Measurements from ENCODE around the gene KLHL13.

DNA sequence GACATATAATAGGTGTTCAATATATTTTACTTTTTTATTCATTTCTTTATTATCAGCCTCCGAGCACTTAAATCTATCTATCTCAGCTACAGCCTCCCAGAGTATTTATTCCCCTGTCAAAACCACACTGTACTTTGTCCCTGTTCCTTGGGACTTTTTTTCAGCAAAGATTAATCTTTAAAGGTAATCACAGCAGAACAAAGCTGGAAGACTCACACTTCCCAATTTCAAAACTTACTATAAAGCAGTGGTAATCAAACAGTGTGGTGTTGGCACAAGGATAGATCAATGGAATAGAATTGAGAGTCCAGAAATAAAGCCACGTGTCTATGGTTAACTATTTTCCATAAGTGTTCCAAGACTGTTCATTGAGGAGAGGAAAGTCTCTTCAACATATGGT, 59.7 kb downstream of the KLHL13 start:
- TF ChIP-seq POLR2AphosphoS5 (IDR thresholded peaks at IDR 0.05; ENCODE audit: low read depth, low read length) (no peak), SIN3A (IDR thresholded peaks at IDR 0.05; ENCODE audit: borderline replicate concordance, insufficient read depth, low read depth, low read length) (no peak)
- TF ChIP-seq, protein P1, sequence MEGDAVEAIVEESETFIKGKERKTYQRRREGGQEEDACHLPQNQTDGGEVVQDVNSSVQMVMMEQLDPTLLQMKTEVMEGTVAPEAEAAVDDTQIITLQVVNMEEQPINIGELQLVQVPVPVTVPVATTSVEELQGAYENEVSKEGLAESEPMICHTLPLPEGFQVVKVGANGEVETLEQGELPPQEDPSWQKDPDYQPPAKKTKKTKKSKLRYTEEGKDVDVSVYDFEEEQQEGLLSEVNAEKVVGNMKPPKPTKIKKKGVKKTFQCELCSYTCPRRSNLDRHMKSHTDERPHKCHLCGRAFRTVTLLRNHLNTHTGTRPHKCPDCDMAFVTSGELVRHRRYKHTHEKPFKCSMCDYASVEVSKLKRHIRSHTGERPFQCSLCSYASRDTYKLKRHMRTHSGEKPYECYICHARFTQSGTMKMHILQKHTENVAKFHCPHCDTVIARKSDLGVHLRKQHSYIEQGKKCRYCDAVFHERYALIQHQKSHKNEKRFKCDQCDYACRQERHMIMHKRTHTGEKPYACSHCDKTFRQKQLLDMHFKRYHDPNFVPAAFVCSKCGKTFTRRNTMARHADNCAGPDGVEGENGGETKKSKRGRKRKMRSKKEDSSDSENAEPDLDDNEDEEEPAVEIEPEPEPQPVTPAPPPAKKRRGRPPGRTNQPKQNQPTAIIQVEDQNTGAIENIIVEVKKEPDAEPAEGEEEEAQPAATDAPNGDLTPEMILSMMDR (IDR thresholded peaks at IDR 0.05) = no peak
